NT2/D1 (cell line): ENCODE data around the gene C1orf115.

Source experiments
- SUZ12 ChIP-seq: IDR thresholded peaks from 2 replicates; pipeline ENCODE4 v1.6.1; 2011; ENCODE audit not compliant: insufficient read length, insufficient read depth; ENCODE audit errors: extremely low read depth
- YY1 ChIP-seq: IDR thresholded peaks from 2 replicates; pipeline ENCODE4 v1.6.1; 2011; ENCODE audit not compliant: insufficient read length, insufficient read depth
- ZNF274 ChIP-seq: IDR thresholded peaks from 2 replicates; pipeline ENCODE4 v1.6.1; 2011; ENCODE audit warnings: mild to moderate bottlenecking, low read depth, low read length

DNA sequence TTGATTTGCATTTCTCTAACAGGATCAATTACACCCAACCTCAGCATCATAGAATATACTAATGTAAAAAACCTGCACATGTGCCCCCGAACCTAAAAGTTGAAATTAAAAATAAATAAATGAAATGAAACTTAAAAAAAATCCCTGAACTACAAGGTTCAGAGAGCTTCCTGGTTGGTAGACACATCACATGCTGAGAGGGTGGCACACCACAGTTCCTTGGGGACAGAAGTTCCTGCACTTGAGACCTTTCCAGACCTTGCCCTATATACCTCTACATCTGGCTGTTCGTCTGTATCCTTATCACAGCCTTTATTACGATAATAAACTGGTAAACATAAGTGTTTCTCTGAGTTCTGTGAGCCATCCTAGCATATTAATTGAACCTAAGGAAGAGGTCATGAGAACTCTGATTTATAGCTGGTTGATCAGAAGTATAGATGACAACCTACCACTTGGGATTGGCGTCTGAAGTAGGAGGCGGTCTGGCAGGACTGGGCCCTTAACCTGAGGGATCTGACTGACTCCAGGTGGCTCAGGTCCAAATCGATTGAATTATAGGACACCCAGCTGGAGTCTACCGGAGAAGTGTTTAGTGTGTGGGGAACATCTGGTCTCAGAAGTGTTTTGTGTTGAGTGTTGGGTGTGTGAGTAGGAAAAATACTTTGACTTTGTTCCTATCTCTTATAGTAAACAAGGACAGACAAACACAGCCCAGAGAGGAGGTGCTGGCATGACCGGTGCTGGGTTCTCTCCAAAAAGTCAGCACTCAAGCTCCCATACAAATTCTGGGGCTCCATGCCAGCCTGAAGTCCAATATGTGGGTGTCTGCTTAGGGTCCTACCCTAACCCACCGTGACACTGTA lies 19.0 kb downstream of the C1orf115 start:
- TF ChIP-seq ZNF274 (no peak), SUZ12 (no peak), YY1 (no peak)
